GM11168 (cell line): ENCODE results near the gene MKX.

Experiments
- in situ Hi-C: fragments of 300-500 bp; cut with MboI; formaldehyde crosslinking; loops from one replicate; pipeline ENCODE4 v1.12.0; 2022; ENCODE audit warnings: low sequenced_read_pairs; ENCODE audit not compliant: unreplicated experiment

The MKX gene

DNA sequence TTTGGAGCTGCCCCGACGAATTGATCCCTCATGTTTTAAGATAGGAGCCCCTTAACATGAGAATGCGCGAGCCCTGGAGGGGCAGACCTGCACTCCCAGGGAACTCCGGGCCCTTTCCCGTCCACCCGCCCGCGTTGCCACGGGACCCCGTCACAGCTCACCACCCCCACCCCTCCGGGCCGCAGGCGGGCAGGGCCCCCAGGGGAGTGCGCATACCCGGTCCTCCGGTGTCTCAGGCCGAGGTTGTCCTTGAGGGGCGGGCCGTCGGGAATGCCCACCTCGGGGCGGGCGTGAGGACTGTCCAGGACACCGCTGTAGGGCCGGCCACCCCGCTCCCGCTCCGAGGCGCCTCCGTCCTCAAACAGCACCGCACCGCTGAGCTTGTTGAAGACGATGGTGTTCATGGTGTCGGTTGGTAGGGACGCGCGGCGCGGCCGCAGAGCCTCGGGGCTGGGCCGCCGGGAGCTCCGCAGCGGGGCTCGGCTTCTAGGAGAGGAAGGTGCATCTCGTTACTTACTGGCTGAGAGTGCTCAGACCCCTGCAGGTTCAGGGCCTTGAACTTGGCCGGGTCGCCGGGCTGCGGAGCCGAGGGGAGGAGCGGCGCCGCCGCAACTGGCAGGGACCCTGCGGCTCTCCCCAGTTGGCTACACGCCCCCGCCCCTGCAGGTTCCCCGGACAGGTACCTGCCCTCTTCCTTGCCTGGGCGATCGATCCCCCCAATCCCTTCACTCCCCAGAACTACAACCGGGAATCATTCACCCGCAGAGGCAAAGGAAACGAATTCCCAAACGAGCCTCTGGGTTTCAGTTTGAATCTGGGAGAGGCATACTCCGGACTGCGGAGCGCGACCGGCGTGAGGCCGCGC is 2.4 kb downstream of the MKX start:
- in situ Hi-C loops, result loop anchor here (25.0 kb wide), 1 partner anchor 444 kb away; no protein-coding TSS in a partner anchor

- in situ Hi-C loops, result loop anchor here (25.0 kb wide), 1 partner anchor 445 kb away; no protein-coding TSS in a partner anchor
Observed at GRCh38 chr10:27742195-27743011, 3.2 kb downstream of the MKX start.

DNA sequence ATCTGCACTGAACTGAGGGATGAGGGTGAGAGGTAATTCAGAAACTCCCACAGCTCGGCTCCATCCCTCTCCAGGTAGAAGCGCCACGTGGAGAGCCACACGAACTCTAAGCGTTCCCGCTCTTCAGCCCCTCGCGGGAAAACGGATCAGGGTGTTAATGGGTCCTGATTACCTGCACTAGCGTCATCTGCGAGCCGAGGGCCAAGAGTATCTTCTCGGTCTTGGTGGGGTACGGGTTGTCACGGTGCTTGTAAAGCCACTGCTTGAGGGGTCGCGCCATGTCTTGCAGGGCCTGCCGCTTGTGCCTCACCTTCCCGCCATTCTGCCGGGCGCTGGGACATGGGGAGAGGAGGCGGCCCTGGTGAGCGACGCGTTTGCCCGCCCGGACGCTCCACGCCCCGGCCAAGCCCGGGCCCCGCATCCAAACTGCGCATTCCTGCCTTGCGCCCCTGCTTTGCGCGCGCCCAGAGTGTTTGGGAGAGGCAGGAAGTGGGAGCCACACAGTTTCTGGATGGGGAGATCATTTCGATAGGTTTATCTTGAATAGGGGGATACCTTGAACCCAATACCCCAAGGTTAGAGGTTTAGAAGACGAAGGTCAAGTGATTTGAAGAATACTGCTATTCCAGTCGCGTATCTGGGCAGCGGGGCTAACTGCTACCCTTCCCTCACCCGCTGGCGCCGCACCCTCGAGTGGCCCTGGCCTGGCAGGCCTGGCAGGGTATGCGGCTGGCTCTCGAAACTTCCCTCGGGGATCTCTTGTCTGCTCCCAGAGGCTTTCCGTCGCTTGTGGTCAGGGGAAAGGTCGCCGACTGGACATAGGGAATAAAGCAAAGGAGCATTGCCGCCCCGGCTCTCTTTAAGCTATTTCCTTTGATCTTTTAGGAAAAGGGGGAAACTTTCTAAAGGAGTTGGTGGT is 4.2 kb downstream of the MKX start:
- in situ Hi-C loops, result loop anchor here (25.0 kb wide), 1 partner anchor 446 kb away; no protein-coding TSS in a partner anchor

DNA sequence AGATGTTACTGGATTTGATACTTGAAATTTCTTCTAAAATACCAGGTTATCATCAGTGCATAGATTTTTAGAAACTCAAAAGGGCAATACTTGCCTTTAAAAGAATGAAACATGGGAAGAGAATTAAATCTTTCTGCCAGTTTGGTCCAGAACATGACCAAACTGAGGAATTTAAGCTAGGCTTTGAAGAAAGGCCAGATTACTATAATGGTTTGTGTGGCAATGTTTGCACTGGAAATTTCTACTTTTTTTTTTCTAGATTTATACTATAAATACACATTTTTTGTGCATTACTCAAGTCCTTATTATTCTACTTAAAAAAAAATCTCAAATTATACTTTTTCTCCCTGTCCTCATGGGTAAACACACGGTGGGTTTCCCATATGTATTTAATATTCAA is 9.2 kb downstream of the MKX start:
- in situ Hi-C loops, result loop anchor here (25.0 kb wide), 1 partner anchor 451 kb away; no protein-coding TSS in a partner anchor

- in situ Hi-C loops, result loop anchor here (25.0 kb wide), 1 partner anchor 457 kb away; no protein-coding TSS in a partner anchor
Observed at GRCh38 chr10:27730041-27730440, 15.6 kb downstream of the MKX start.

DNA sequence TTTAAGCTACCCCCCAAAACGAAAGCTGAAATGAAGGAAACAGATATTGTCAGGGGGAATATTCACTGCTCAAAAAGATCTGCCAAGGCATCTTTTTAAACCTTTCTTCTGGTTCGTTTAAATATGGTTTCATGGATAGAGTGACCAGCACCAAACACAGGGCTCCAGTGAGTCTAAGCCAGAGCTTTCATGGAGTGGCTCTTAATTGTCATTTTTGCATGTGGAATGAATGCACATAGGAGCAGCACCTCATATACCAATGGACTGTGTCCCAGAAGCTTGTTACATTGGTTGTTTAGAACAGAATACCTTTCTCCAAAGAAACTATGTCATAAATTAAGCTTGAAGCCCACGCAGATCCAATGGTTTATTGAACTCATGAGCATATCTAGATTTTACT is 17.3 kb downstream of the MKX start:
- in situ Hi-C loops, result loop anchor here (25.0 kb wide), 1 partner anchor 459 kb away; no protein-coding TSS in a partner anchor

- in situ Hi-C loops, result no loop called here
Observed at GRCh38 chr10:27724287-27724686, 21.3 kb downstream of the MKX start.

DNA sequence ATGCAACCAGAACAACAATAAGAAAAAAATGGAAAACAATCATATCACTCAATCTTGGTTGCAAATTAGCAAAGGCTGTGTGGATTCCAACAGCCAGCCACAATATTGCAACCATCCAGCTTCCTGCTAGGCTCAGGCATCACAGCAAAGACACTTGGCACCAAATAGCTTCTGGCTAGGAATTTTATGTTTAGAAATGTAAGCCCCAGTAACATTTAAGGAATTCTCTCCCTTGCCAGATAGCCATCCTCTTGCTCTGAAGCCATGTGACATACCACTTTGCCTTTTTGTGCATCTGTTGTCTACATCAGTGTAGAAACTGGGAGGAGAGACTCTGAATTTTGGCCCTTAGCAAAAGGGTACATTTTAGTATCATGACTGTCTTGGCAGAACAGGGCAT is 22.2 kb downstream of the MKX start:
- in situ Hi-C loops, result no loop called here

GRCh38 chr10:27720529-27720928 is 25.1 kb downstream of the MKX start:
- in situ Hi-C loops, result no loop called here

- in situ Hi-C loops, result no loop called here
Observed at GRCh38 chr10:27719052-27719451, 26.6 kb downstream of the MKX start.

DNA sequence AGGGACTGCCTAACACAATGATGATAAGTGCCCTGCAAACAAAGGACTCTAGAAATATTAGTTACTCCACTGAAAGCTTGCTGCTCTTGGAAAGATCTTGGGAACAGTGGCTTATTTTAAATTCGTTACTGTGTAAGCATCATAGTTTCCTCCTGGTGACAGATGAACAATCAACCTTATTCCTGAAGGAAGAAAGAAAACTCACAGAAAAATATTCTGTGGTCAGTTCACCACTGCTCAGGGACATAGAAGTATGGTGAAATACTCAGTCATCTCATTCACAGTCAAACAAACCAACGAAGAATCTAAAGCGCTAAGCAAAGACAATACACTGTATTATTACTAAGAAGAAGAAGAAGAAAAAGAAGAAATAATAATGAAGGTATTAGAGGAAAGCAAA is 27.8 kb downstream of the MKX start:
- in situ Hi-C loops, result no loop called here

DNA sequence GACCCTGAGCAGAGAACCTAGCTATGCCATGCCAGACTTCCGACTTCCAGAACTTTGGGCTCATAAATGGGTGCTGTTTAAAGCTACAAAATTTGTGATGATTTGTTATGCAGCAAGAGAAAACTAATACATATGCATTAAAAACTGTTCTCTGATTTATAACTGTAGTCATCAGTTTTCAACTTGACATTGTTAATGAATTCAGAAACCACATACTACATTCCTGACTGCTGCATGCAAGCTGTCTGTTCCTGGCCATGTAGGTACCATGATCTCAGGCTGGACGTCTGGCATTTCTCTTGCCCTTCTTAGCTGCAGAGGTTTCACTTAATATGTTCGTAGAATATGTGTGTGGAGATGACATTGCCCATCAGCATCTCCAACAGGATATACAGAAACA is 28.4 kb downstream of the MKX start:
- in situ Hi-C loops, result no loop called here

- in situ Hi-C loops, result no loop called here
Observed at GRCh38 chr10:27716521-27716920, 29.1 kb downstream of the MKX start.

DNA sequence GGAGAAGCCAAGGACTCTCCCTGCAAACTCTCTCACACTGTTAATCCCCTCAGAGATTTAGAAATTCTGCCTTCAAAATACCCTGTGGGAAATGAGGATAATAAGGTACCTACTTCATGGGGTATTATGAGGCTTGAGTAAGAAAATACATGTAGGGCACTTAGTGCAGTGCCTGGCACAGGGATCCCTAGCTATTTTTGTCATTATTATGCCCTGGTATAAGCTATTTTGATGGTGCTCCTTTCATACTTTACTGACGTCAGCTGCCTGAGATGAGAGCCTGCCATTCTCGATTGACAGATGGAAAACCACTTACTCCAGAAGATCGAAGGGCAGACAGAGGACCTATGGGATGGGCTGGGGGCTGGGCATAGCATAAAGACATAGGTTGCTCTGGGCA is 30.1 kb downstream of the MKX start:
- in situ Hi-C loops, result no loop called here

GRCh38 chr10:27714349-27714748 is 31.3 kb downstream of the MKX start:
- in situ Hi-C loops, result no loop called here

- in situ Hi-C loops, result no loop called here
Observed at GRCh38 chr10:27713941-27714340, 31.7 kb downstream of the MKX start.

GRCh38 chr10:27710014-27710413 is 35.6 kb downstream of the MKX start:
- in situ Hi-C loops, result no loop called here

- in situ Hi-C loops, result no loop called here
Observed at GRCh38 chr10:27709304-27709703, 36.3 kb downstream of the MKX start.

- in situ Hi-C loops, result no loop called here
Observed at GRCh38 chr10:27701938-27702537, 43.6 kb downstream of the MKX start.

DNA sequence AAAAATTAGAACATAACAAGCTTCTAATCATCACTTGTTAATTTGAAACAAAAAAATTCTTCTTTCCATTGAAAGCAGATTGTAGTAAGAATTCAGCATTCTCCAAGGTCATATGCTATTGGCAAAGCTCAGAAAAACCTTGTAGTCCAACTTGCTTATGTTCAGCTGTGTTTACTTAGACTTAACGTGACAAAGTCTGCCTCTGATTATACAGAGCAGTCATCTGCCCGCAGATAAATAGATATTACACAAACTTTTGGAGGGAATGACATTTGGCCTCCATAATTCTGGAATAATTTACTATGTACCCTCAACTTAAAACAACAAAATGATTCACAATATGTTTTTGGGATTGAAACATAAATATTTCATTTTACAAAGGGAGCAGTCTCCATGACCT is 45.8 kb downstream of the MKX start:
- in situ Hi-C loops, result no loop called here
